GM21381 (cell line): ENCODE results near the gene MAPK11.

ENCODE experiments used
- ATAC-seq: cut with Tn5 transposase; IDR thresholded peaks from one replicate; pipeline ENCODE4 v1.9.1; 2021; ENCODE audit warnings: mild to moderate bottlenecking, moderate library complexity; ENCODE audit not compliant: unreplicated experiment

Gene MAPK11

DNA sequence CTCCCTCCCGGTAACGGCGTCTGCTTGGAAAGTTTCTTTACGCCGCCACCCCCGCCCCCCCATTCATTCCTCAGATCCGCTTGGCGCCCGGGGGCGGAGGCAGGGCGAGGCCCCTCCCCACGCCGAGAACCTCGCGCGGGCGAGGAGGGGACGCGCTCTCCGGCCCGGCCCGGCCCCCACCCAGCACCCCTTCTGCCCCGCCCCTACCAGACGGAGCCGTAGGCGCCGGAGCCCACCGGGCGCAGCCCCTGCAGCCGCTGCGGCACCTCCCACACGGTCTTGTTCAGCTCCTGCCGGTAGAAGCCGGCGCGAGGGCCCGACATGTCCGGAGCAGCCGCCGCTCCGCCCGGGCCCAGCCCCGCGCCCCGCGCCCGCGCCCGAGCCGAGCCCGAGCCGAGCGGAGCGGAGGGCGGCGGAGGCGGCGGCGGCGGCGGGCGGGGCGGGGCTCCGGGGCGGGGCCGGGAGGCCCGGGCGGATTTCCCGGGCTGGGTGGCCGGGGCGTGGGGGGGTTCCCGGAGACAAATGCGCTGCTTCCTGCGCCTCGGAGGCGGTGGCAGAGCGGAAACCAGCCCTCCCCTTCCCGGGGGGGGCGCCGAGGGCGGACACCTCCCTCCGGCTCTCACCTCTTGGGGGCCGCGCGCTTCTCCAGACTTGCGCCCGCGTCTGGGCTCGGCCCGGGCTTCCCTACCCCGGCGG lies at the start of gene MAPK11:
Gene MAPK11 (minus strand): TSS at position 411 of the 696 bp plus-strand sequence. CDS start 88 bp downstream, at position 323.
- peak; percentile 43 for ATAC-seq

DNA sequence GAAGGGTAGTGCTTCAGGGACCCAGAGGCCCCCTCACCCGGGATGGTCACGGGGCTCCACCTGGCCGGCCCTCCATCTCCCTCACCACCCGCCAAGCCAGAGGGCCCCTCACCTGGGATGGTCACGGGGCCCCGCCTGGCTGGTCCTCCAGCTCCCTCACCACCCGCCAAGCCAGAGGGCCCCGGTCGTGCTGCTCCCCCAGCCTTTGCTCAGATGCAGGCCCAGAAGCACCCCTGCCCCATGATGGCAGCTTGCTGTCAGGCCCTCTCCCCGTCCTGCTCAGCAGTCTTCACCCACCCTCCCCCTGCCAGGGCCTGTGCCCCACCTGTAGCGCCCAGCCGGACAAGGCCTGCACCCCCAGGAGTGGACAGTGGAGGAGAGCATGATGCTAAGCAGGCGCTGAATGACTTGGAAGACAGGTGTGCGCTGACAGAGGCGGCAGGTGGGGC lies 49.3 kb upstream of the MAPK11 start:
- no peak for ATAC-seq

DNA sequence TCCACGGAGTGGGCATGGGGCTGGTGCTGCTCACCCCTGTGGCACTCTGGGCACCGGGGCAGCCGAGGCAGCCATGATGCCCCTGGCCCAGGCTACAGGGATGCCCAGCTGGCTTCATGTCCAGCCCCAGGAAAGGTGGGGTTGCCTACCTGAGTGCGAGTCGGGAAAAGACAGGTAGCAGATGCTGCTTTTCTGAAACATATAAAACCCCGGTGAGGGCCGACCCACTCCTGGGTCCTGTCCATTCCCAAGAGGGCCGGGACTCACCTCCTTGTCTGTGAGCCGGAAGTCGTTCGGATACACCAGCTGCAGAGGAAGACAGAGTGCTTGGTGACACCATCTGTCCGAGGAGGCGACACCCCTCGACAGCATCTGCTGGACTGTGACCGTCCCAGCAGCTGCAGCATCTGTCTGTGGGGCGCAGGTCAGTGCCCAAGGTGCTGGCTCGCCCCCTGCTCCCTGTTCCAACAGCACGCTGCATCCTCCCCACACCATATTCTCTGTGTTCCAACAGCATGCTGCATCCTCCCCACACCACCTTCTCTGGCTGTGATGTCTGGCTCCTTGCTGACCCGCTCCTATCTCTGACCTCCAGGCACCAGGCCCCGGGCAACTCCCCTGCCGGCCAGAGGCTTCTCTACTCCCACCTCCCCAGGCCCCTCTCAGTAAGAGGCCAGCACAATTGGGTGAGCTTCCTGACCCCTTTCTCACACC lies 48.7 kb upstream of the MAPK11 start:
- ATAC-seq = no peak

DNA sequence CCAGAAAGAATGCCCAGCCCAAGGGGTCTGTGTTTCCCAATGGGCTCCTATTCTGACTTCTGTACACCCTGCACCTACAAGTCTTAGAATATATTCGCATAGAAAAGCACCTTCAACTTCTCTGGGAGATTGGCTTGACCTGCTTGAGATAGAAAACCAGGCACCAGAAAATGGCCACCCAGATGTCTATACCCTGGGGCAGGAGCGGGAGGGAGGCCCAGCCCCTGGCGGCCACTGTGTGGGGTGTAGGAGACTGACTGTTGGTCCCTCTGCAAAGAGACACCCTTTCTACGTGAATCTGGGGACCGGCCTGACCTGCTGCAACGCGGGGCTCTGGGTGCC lies 48.1 kb upstream of the MAPK11 start:
- no peak for ATAC-seq

DNA sequence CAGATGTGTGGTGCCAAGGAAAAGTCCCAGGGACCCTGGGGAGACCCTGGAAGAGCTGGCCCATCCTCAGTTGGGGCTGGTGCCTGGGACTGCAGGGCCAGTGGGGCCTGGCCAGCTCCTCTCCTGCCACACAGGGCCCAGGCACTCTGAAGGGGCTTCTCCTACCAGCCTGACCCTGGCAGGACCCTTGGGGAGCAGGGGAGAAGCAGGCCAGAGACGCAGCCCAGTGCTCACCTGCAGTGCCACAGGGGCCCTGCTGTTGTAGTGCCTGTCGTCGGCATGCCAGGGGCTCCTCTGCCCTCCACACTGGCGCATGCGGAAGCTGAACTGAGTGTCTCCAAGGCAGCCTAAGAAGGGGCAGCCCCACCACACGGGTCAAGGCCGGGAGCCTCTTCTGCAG lies 47.5 kb upstream of the MAPK11 start:
- no peak for ATAC-seq

DNA sequence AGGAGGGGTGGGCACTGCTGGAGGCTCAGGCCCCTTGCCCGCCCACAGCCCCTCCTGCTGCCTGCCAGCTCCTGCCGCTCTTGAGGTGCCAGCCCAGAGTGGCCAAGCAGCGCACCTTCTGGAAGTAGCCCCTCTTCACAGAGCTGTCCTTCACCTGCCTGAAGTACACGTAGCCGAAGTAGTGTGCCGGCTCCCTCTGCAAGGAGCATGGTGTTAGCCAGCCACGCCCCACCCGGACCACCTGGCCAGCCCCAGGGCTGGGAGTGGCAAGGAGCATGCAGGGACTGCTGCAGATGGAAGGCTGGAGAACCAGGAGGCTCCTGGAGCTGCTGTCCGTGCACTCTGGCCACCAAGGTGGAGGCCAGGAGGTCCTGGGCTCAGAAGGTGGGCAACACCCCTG lies 47.0 kb upstream of the MAPK11 start:
- no peak for ATAC-seq

DNA sequence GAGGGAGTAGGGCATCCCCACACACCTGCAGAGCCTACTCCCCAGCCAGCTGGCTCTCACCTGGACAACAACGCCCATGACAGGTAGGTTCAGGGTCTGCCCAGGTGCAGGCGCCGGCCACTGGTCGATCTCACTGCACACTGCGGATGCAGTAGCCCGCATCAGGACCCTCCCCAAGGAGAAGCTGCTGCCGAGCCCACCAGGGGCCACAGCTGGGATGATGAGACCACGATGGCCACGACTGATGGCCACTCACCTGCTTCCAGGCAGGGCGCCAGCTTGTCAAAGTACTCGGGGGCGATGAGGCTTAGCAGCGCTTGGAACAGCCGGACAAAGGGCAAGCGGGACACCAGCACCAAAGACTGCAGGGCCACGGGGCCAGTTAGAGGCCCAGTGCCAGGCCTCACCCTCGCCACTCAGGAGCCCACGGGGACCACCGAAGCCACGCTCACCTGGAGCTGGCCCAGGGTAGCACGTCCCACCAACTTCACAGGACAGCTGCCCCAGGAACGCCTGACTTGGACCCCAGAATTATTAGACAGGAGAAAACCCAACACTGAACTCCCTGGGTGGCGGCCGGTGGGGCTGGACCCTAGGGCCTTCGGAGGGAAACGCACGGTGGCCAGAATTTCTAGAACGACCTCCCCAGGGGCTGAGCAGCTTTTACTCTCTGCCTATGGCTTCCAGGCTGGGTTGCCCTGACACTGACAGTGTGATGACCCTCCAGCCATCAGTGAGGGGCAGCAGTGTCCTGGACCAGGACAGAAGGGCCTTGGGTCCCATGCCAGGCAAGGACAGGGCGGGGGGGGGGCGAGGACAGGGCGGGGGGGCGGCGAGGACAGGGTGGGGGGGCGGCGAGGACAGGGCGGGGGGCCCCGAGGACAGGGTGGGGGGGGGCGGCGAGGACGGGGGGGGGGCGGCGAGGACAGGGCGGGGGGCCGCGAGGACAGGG lies 46.2 kb upstream of the MAPK11 start:
- no peak for ATAC-seq

DNA sequence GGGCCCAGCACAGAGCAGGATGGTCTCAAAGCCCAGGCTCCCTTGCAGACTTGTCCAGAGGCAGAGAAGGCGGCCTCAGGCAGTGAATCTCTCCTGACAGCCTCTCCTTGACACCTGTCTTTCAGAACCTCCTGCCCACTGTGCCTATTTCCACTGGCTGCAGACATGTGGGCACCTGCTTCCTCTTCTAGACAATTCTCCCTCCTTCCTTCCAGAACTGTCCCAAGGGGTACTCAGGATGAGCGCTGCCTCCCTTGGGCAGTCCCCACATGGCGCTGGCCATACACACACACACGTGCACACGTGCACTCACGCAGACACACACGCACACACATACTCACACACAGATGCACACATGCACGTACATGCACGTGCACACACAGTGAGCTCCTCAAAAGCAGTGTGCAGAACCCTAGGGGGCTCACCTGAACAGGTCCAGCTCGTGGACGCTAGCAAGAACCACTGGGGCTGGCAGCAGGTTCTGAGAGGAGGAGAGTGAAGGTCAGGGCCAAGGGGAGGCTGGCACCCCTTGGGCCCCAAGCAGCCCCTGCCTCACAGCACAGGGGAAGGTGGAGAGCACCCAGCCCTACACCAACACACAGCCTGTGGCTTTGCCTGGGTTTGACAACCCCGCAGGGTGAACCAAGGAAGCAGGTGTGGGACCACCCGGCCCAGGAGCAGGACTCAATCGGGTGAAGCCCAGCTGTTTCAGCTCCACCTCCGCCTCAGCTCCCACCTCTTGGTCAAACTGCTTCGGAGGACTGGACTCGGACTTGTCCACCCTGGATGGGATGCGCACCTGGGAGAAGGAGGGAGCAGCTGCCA lies 45.3 kb upstream of the MAPK11 start:
- no peak for ATAC-seq

DNA sequence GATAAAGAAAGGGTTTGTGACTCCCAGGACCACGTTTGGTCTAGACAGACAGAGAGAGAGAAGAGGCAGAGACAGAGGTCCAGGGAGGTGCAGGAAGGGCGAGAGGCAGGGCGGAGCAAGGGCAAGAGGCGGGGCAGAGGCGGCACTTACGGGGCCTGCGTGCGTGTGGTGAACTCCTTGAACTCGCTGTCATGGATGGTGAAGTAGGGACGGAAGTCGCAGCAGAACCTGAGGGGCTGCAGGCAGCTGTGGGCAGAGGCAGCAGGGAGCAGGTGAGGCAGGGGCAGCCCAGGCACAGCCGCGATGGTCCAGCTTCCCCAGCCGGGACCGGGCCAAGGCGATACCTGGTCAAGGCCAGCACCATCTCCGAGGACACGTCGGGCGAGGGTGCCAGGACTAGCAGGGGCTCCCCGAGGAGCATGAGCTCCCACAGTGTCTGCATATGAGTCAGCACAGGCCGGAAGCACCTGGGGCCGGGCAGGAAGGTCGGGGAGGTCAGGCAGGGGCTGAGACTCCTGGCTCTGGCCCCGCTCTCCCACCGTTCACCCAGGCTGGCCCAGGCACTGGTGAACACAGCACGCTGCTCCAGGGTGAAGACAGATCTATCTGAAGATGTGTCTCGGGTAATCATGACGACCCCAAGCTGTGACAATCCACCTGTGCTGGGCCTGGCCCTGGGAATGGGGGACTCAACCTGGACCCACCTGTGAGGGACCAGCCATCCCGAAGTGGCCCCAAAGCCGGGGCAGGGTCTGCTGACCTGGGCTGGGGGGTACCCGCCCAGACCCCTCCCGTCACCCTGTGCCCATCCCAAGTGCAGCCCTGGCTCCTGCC lies 44.5 kb upstream of the MAPK11 start:
- ATAC-seq = peak; percentile 70

DNA sequence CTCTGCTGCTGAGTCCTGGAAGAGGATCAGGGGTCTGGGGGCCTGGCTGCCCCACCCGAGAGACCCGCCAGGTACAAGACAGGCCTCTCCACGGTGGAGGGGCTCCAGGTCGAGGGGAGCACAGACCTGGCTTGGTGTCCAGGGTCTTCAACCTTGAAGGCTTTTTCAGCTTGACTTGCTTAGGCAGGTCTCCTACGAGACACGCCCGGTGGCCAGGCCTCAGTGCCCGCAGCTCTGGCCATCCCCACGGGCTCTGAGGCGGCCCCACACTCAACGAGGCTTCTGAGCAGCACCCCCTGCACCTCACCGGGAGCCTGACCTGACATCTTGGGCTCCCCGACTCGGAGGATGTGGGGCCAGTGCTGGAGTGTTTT lies 43.9 kb upstream of the MAPK11 start:
- ATAC-seq = no peak

DNA sequence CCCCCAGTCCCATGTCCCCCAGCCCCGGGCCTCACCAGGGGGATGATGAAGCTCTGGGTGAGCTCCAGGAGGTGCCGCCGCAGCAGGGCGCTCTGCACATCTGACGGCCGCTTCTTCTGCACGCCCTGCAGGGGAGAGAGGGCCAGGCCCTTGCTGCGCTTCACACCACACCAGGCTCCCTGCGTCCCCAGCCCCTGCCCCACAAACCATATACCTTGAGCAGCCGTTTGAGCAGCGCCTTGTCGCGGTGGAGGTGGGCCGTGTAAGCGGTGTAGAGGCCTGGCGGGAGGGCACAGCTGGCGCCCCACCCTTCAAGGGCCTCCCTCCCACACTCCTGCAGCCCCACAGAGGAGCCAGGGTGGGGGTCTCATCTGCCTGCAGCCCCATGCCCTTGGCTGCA lies 43.4 kb upstream of the MAPK11 start:
- no peak for ATAC-seq

DNA sequence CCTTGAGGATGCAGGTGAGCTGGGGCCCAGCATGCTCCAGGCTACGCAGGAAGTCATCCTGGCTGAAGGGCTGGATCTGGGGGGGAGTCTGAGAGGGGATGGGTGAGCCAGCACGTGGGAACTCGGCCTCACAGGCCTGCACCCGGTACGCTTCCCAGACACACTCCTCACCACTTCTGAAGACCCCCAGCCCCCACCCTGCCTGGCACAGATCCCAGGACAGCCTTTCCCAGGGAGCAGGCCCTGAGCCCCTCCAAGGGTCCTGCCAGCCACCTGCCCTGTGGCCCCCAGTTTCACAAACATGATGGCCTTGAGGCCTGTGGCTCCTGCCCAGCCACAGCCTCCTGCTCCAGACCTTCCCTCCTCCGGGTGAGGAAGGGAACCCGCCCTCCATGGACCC lies 42.8 kb upstream of the MAPK11 start:
- ATAC-seq = no peak

DNA sequence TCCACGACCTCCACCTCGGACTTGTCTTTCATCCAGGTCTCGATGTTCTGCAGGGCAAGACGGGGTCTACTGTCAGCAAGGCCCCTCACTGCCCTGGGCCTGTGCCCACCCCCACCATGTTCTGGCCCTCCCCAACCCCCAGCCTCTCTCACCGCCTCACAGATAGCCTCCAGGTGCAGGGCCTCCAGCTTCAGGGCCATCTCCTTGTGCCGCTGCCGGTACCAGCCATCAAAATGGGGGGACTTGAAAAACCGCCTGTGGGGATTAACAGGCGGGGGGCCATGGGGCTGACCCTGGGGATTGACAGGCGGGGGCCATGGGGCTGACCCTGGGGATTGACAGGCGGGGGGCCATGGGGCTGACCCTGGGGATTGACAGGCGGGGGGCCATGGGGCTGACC lies 42.2 kb upstream of the MAPK11 start:
- ATAC-seq = no peak

DNA sequence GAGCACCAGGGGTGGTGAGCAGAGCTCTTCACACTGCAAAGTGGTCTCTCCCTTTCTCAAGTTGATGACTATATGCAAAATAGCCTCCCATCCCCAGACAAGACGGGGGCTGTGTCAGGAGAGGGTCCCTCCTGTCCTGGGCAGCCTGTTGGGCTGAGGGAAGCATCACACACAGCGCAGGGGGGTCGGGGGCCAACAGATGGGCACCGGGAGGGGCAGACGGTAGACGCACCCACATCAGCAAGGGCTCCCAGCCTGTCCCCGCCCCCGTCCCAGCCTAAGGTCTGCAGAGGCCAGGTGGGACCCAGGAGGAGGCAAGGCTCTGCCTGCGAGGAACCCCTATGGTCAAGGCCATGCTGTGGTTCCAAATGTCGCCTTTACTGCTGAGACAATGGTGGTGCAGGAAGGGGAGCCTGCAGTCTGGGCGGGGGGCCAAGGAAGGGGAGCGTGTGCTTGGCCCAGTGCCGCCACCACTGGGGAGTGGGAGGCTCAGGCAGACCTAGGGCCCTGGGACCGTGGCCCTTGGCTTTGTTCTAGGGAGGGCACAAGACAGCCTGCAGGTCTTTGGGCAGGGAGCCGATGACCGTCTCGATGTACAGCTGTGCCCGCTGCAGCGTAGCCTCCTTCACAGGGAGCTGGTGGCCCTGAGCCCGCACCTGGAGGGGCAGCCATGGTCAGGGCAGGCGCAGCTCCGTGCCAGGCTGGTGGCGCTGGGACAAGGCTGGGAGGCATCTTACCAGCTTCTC lies 41.6 kb upstream of the MAPK11 start:
- no peak for ATAC-seq

DNA sequence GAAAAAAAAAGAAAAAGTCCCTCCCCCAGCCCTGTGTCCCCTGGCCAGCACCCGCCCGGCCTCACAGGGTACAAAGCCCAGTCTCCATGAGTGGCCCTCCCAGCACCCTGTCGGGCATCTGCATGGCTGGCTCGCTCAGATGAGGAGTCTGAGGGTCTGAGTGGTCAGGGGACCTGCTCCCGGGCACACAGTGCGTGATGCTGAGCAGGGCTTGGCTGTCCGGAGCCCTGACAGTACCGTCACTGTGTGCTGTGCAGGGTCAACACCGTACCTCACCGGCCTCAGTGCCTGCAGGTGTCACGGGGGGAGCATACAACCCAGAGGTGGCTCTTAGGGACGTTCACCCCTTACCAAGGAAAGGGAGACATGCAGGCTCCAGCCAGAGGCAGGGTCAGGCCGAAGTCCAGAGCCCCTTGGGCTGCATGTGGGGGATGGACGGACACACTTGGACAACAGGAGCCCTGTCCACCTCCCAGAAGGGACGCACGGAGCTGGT lies 40.8 kb upstream of the MAPK11 start:
- no peak for ATAC-seq

DNA sequence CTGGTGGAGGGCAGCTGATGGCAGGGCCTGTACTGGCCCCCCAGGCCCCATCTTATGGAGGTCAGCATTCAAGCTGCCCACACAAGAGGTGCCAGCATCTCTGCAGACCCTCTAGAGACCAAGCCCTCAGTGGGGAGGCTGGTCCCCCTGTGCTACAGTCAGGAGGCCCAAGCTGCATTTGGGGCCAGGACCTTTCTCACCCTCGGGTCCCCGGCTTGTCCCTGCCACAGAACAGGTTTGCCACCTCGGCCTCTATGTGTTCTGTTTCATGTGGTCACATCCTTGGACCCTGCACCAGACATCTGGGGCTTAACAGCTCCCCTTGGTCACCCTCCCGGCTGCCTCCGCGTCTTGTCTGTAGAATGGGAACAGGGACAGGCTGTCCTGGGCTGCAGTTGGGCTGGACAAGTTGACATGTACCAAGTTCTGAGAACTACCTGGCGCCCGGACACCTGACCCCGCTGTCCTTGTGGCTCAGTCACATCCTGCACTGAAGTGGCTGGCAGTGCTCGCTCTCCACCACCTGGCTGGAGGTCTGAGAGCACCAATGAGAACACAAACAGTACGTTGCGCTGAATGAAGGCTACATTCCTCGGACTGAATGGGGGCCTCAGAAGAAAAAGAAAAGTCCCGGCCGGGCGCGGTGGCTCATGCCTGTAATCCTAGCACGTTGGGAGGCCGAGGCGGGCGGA lies 40.0 kb upstream of the MAPK11 start:
- ATAC-seq = no peak

DNA sequence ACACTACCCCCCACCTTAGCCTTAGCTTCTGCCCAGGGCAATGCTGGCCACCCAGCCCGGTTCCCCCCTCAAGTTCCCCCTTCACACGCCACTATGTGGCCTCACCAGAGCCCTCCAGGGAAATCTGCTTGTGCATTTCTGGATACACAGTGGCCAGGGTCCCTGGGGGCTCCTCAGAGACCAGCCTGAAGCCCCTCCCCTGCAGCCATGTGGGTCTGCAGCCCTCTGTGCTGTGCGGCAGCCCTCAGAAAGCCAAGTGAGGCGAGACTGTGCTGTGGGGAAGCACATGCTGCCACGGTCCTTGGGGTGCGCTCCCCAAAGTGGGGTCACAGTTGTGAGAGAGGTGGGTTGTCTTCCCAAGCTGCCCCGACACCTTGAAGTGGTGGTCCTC lies 39.4 kb upstream of the MAPK11 start:
- ATAC-seq = no peak

DNA sequence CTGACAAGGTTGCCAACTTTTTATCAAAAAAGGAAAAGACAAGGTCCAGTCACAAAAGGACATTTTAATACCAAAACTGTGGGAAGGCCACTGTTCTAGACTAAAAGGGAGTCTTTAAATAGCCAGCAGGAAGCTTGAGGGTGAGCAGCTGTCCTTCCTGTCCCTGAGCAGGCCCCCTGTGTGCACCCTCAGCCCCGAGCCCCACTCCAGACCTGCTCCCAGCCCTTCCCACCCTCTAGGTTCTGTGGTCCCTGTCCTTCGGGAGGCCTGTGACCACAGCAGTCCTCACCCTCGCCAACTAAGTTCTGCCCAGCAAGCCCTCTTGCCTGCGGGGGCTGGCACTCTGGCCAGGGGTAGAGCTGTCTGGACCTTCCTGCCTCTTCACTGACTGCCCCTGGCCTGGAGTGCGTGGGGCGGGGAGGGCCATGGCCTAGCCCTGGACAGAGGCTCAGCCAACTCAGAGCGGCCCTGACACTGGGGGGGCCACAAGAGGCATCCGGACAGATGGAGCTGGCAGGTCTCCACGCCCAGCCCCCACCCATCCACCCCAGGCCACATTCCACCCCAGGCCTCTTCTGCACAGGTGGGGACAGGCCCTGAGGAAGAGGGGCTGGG lies 38.9 kb upstream of the MAPK11 start:
- no peak for ATAC-seq
